Sigmoid colon (tissue), 4 donors: ENCODE measurements around the gene FNDC3A.

Source experiments
- EP300 ChIP-seq, 4 donors: sonication (generic); formaldehyde crosslinking; IDR thresholded peaks; one replicate each; pipeline ENCODE4 v1.6.1; 2017; ENCODE audit warnings: antibody characterized with exemption in 4 of 4
- POLR2A ChIP-seq, 2 donors: fragments of 450-650 bp; IDR thresholded peaks; one replicate each; pipeline ENCODE4 v1.6.1; 2016; ENCODE audit warnings: antibody characterized with exemption in 2 of 2, mild to moderate bottlenecking in 2 of 2, moderate library complexity in 2 of 2
- POLR2AphosphoS5 ChIP-seq, 4 donors: sonication (generic); formaldehyde crosslinking; IDR thresholded peaks; one replicate each; pipeline ENCODE4 v1.6.1; 2017; ENCODE audit warnings: antibody characterized with exemption in 4 of 4
- TF ChIP-seq, protein P1 (sequence below), 4 experiments: fragments of 450-650 bp in 3 of 4; fragments of 200-600 bp in 1 of 4; IDR thresholded peaks; one replicate each; pipeline ENCODE4 v1.5.1; 2016 to 2019; ENCODE audit warnings: antibody characterized with exemption in 4 of 4, mild to moderate bottlenecking in 3 of 4, moderate library complexity in 2 of 4

DNA sequence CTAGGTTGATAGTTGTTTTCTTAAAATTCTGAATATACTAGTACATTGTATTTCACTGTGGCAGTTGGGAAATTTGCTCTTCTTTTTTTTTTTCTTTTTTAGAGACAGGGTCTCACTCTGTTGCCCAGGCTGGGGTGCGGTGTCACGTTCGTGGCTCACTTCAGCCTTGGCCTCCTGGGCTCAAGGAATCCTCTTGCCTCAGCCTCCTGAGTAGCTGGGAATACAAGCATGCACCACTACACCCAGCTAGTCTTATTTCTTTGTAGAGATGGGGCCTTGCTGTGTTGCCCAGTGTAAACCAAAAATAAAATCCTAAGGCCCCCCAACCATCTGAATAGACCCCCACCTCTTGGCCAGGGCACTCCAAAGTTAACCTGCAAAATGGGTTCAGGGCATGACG is 79.3 kb downstream of the FNDC3A start:
- TF ChIP-seq, protein P1, sequence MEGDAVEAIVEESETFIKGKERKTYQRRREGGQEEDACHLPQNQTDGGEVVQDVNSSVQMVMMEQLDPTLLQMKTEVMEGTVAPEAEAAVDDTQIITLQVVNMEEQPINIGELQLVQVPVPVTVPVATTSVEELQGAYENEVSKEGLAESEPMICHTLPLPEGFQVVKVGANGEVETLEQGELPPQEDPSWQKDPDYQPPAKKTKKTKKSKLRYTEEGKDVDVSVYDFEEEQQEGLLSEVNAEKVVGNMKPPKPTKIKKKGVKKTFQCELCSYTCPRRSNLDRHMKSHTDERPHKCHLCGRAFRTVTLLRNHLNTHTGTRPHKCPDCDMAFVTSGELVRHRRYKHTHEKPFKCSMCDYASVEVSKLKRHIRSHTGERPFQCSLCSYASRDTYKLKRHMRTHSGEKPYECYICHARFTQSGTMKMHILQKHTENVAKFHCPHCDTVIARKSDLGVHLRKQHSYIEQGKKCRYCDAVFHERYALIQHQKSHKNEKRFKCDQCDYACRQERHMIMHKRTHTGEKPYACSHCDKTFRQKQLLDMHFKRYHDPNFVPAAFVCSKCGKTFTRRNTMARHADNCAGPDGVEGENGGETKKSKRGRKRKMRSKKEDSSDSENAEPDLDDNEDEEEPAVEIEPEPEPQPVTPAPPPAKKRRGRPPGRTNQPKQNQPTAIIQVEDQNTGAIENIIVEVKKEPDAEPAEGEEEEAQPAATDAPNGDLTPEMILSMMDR (IDR thresholded peaks at IDR 0.05) = no peak
- TF ChIP-seq POLR2A (IDR thresholded peaks at IDR 0.05) (no peak), EP300 (IDR thresholded peaks at IDR 0.05) (no peak), POLR2AphosphoS5 (IDR thresholded peaks at IDR 0.05) (no peak)
